Thymus (tissue), 11 donors: ENCODE data around the gene CDC42BPG. TPM values are rescaled to one million over a fixed set of nuclear protein-coding genes. Genes with fewer than 3 reads are reported as not detected.

Experiments used
- DNase-seq, 9 donors: peaks; one replicate each; pipeline ENCODE4 v3.0.0-alpha.2; 2013; ENCODE audit warnings: low spot score in 9 of 9, low read depth in 6 of 9, missing footprints in 1 of 9
- H3K27ac ChIP-seq, 2 donors: one replicate each; pipeline ENCODE4 v1.5.1; 2013; ENCODE audit warnings: control low read depth in 1 of 2, low read depth in 1 of 2, low read length in 1 of 2, mild to moderate bottlenecking in 1 of 2, moderate library complexity in 1 of 2
- H3K27me3 ChIP-seq, 2 donors: one replicate each; pipeline ENCODE4 v1.5.1; 2013; ENCODE audit warnings: low read length in 1 of 2; ENCODE audit not compliant: control insufficient read depth in 2 of 2, insufficient read depth in 1 of 2
- H3K36me3 ChIP-seq, 2 donors: one replicate each; pipeline ENCODE4 v1.5.1; 2013; ENCODE audit warnings: low read length in 1 of 2, mild to moderate bottlenecking in 1 of 2, moderate library complexity in 1 of 2; ENCODE audit not compliant: control insufficient read depth in 2 of 2, insufficient read depth in 2 of 2
- H3K4me1 ChIP-seq, 2 donors: one replicate each; pipeline ENCODE4 v1.5.1; 2013; ENCODE audit warnings: low read length in 2 of 2; ENCODE audit not compliant: control insufficient read depth in 2 of 2, insufficient read depth in 2 of 2
- H3K4me3 ChIP-seq, 2 donors: one replicate each; pipeline ENCODE4 v1.5.1; 2013; ENCODE audit warnings: low read length in 2 of 2, control low read depth in 1 of 2, mild to moderate bottlenecking in 1 of 2
- H3K9me3 ChIP-seq, 2 donors: one replicate each; pipeline ENCODE4 v1.5.1; 2013; ENCODE audit warnings: low read length in 1 of 2, mild to moderate bottlenecking in 1 of 2; ENCODE audit not compliant: control insufficient read depth in 2 of 2, insufficient read depth in 1 of 2
- WGBS: extraction: QIAGEN DNeasy Blood & Tissue Kit; methylation state at CpG from one replicate; pipeline ENCODE4 v1.1.7; 2013; 5-methylcytosine and 5-hydroxymethylcytosine counted together
- polyA plus RNA-seq: library from polyadenylated mRNA; stranded (reverse); fragments of 200-250 nt; gene quantifications from one replicate; pipeline ENCODE4 v1.2.3, GENCODE V29; 2013
- total RNA-seq: library from RNA; stranded (reverse); fragments of 120-200 nt; gene quantifications from one replicate; pipeline ENCODE4 v1.2.4, GENCODE V29; 2013
- donor health status: healthy.

CDC42BPG gene
- total and polyA plus RNA-seq, 2 donors, result 1.7 to 7.4 TPM

GRCh38 chr11:64861227-64861975 lies 16.9 kb upstream of the CDC42BPG start:
- Histone ChIP-seq H3K36me3 (peaks cover 23 to 24% of the 10 kb centered on the region in 2 donors), H3K27ac (peak overlapping the region; percentile 86 to 89)

GRCh38 chr11:64859542-64860414 lies 15.3 kb upstream of the CDC42BPG start:
- Histone ChIP-seq H3K27me3 (no peaks in the 10 kb centered on the region), H3K27ac (peak overlapping the region; percentile 98 to 99), H3K9me3 (no peaks in the 10 kb centered on the region), H3K36me3 (peaks cover 35% of the 10 kb centered on the region in 2 donors), H3K4me1 (peaks cover 59 to 100% of the 10 kb centered on the region in 2 donors), H3K4me3 (peak overlapping the region; percentile 15 to 36)
- DNase-seq, result peak in 8 of 9 donors; percentile 58 to 92 (median 74)
- 71% methylated on average over 33 of the region's 33 CpGs for WGBS

More at GRCh38 chr11:64861227-64861975, 16.9 kb upstream of the CDC42BPG start:
- Histone ChIP-seq H3K4me3 (no peak overlapping the region), H3K9me3 (no peaks in the 10 kb centered on the region), H3K4me1 (peaks cover 65 to 92% of the 10 kb centered on the region in 2 donors), H3K27me3 (no peaks in the 10 kb centered on the region)
- DNase-seq, result peak in 1 of 9 donors; percentile 69
- 50% methylated on average over 6 of the region's 6 CpGs for WGBS

- Histone ChIP-seq H3K9me3 (no peaks in the 10 kb centered on the region), H3K4me1 (peaks cover 57 to 100% of the 10 kb centered on the region in 2 donors), H3K4me3 (peak overlapping the region; percentile 15 to 36), H3K27me3 (no peaks in the 10 kb centered on the region), H3K36me3 (peaks cover 46% of the 10 kb centered on the region in 2 donors), H3K27ac (peak overlapping the region; percentile 98 to 99)
- DNase-seq, result peak in 4 of 9 donors; percentile 69 to 86 (median 72)
- WGBS, result 40% methylated on average over 19 of the region's 19 CpGs
Measured at GRCh38 chr11:64858467-64859263, 14.2 kb upstream of the CDC42BPG start.

GRCh38 chr11:64857485-64857884 lies 13.0 kb upstream of the CDC42BPG start:
- peak overlapping the region in 1 of 2 donors; percentile 81 for H3K27ac ChIP-seq
- H3K27me3 ChIP-seq, result no peaks in the 10 kb centered on the region
- peaks cover 57 to 100% of the 10 kb centered on the region in 2 donors for H3K4me1 ChIP-seq
- WGBS, result 90% methylated on average over 6 of the region's 6 CpGs
- peaks cover 47 to 57% of the 10 kb centered on the region in 2 donors for H3K36me3 ChIP-seq
- no peaks in the 10 kb centered on the region for H3K9me3 ChIP-seq
- DNase-seq, result no peak
- H3K4me3 ChIP-seq, result no peak overlapping the region

- Histone ChIP-seq H3K4me3 (no peak overlapping the region), H3K9me3 (no peaks in the 10 kb centered on the region), H3K4me1 (peaks cover 59 to 100% of the 10 kb centered on the region in 2 donors), H3K27ac (peak overlapping the region in 1 of 2 donors; percentile 70), H3K27me3 (no peaks in the 10 kb centered on the region), H3K36me3 (peaks cover 47 to 60% of the 10 kb centered on the region in 2 donors)
- DNase-seq, result no peak
- 83% methylated on average over 20 of the region's 20 CpGs for WGBS
Measured at GRCh38 chr11:64856382-64857227, 12.2 kb upstream of the CDC42BPG start.

GRCh38 chr11:64855596-64856304 lies 11.3 kb upstream of the CDC42BPG start:
- Histone ChIP-seq H3K4me1 (peaks cover 61 to 100% of the 10 kb centered on the region in 2 donors), H3K27me3 (no peaks in the 10 kb centered on the region), H3K27ac (peak overlapping the region in 1 of 2 donors; percentile 58), H3K9me3 (no peaks in the 10 kb centered on the region), H3K36me3 (peaks cover 47 to 60% of the 10 kb centered on the region in 2 donors), H3K4me3 (no peak overlapping the region)
- 71% methylated on average over 19 of the region's 22 CpGs for WGBS
- no peak for DNase-seq

- Histone ChIP-seq H3K36me3 (peaks cover 43 to 58% of the 10 kb centered on the region in 2 donors), H3K27ac (peak overlapping the region in 1 of 2 donors; percentile 56), H3K4me3 (no peak overlapping the region), H3K27me3 (no peaks in the 10 kb centered on the region), H3K9me3 (no peaks in the 10 kb centered on the region), H3K4me1 (peaks cover 58 to 99% of the 10 kb centered on the region in 2 donors)
- 92% methylated on average over 45 of the region's 45 CpGs for WGBS
- DNase-seq, result no peak
Measured at GRCh38 chr11:64854534-64855502, 10.4 kb upstream of the CDC42BPG start.
